ENCODE measurements around the gene CFB. TPM values are rescaled to one million over a fixed set of nuclear protein-coding genes. Genes with fewer than 3 reads are reported as not detected.

CFB gene
- total and polyA plus RNA-seq, 2 of the 13 experiments (the other 11 are each of a cell fraction or from before 2014, with no cell fraction given) = 171 to 513 TPM

DNA sequence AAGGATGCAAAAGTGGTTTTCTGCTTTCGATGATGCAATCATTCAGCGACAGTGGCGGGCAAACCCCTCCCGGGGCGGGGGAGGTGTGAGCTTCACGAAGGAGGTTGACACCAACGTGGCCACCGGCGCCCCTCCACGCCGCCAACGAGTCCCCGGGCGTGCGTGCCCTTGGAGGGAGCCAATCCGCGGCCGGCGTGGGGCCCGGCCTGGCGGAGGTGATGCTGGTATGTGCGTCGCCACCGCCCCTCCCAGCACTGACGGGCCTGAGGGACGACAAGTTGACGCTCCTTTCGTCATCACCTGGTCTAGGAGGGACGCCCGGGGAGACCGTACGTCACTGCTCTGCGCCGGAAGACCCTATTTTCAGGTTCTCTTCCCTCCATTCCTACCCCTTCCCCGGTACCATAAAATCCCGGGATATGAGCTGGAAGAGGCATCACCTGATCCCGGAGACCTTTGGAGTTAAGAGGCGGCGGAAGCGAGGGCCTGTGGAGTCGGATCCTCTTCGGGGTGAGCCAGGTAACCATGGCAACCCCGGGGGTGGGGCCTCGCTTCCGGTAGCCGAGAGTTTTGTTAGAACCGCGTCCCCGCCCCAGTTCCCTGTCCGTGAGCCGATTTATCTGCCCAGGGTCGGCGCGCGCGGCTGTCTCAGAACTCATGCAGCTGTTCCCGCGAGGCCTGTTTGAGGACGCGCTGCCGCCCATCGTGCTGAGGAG, 26.3 kb downstream of the CFB start, which contains the start of gene DXO (continued):
- TF ChIP-seq PHF5A (CRISPR knock-in tag; IDR thresholded peaks at IDR 0.05; ENCODE audit: low read depth, unreplicated experiment) (no peak), JUND (CRISPR knock-in tag; IDR thresholded peaks at IDR 0.05) (peak; percentile 38; the same call in 1 of the 2 replicates), NFIC (IDR thresholded peaks at IDR 0.05; ENCODE audit: low read length) (no peak), FOXO1 (CRISPR knock-in tag; IDR thresholded peaks at IDR 0.05) (peak; percentile 79), SALL2 (CRISPR knock-in tag; IDR thresholded peaks at IDR 0.05) (peak; percentile 65), PCBP2 (optimal IDR thresholded peaks at IDR 0.05; ENCODE audit: low read depth, low read length, poor library complexity, severe bottlenecking) (no peak), FOXM1 (CRISPR knock-in tag; IDR thresholded peaks at IDR 0.05) (0 out of 2 replicates have a peak, but pooled peaks have one; percentile 69), PPARG (CRISPR knock-in tag; conservative IDR thresholded peaks at IDR 0.05) (peak; percentile 29; the same call in 1 of the 2 replicates), MAF1 (CRISPR knock-in tag; IDR thresholded peaks at IDR 0.05; ENCODE audit: borderline replicate concordance) (peak; percentile 94; the same call in 1 of the 2 replicates), RFX1 (IDR thresholded peaks at IDR 0.05) (peak; percentile 97), GFI1 (CRISPR knock-in tag; IDR thresholded peaks at IDR 0.05; ENCODE audit: borderline replicate concordance) (no peak), HNRNPH1 (optimal IDR thresholded peaks at IDR 0.05; ENCODE audit: low read depth, low read length) (no peak), FOXP1 (IDR thresholded peaks at IDR 0.05) (no peak), FOXP1 (CRISPR knock-in tag; IDR thresholded peaks at IDR 0.05) (0 out of 2 replicates have a peak, but pooled peaks have one; percentile 33), ZNF772 (CRISPR knock-in tag; IDR thresholded peaks at IDR 0.05) (peak; percentile 91), KDM3A (CRISPR knock-in tag; IDR thresholded peaks at IDR 0.05; ENCODE audit: low read depth) (0 out of 2 replicates have a peak, but pooled peaks have one; percentile 55), ZNF678 (CRISPR knock-in tag; IDR thresholded peaks at IDR 0.05) (no peak), ARNTL (CRISPR knock-in tag; IDR thresholded peaks at IDR 0.05) (peak; percentile 57), ZNF331 (CRISPR knock-in tag; IDR thresholded peaks at IDR 0.05) (peak; percentile 78), SMAD3 (CRISPR knock-in tag; IDR thresholded peaks at IDR 0.05) (peak; percentile 77; the same call in 1 of the 2 replicates), ZNF451 (CRISPR knock-in tag; IDR thresholded peaks at IDR 0.05) (peak; percentile 83), AHR (CRISPR knock-in tag; IDR thresholded peaks at IDR 0.05) (peak; percentile 75; the same call in 1 of the 2 replicates), EHMT2 (IDR thresholded peaks at IDR 0.05; ENCODE audit: borderline replicate concordance, low read depth, low read length) (no peak), MTF2 (CRISPR knock-in tag; IDR thresholded peaks at IDR 0.05; ENCODE audit: borderline replicate concordance) (no peak)
- TF ChIP-seq, protein P1, sequence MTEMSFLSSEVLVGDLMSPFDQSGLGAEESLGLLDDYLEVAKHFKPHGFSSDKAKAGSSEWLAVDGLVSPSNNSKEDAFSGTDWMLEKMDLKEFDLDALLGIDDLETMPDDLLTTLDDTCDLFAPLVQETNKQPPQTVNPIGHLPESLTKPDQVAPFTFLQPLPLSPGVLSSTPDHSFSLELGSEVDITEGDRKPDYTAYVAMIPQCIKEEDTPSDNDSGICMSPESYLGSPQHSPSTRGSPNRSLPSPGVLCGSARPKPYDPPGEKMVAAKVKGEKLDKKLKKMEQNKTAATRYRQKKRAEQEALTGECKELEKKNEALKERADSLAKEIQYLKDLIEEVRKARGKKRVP (CRISPR knock-in tag; IDR thresholded peaks at IDR 0.05) = peak; percentile 91 to 95; a peak in 3 of 4 replicates
- TF ChIP-seq, protein P2, sequence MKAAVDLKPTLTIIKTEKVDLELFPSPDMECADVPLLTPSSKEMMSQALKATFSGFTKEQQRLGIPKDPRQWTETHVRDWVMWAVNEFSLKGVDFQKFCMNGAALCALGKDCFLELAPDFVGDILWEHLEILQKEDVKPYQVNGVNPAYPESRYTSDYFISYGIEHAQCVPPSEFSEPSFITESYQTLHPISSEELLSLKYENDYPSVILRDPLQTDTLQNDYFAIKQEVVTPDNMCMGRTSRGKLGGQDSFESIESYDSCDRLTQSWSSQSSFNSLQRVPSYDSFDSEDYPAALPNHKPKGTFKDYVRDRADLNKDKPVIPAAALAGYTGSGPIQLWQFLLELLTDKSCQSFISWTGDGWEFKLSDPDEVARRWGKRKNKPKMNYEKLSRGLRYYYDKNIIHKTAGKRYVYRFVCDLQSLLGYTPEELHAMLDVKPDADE (CRISPR knock-in tag; IDR thresholded peaks at IDR 0.05) = peak; percentile 94; the same call in 1 of the 2 replicates
- TF ChIP-seq, protein P3, sequence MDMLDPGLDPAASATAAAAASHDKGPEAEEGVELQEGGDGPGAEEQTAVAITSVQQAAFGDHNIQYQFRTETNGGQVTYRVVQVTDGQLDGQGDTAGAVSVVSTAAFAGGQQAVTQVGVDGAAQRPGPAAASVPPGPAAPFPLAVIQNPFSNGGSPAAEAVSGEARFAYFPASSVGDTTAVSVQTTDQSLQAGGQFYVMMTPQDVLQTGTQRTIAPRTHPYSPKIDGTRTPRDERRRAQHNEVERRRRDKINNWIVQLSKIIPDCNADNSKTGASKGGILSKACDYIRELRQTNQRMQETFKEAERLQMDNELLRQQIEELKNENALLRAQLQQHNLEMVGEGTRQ (IDR thresholded peaks at IDR 0.05; ENCODE audit: low read depth, low read length) = peak; percentile 28; the same call in 1 of the 2 replicates
- TF ChIP-seq, protein P3 (CRISPR knock-in tag; IDR thresholded peaks at IDR 0.05; ENCODE audit: borderline replicate concordance) = peak; percentile 71; the same call in 1 of the 2 replicates
